Measurements from ENCODE around the gene ALKBH5.

DNA sequence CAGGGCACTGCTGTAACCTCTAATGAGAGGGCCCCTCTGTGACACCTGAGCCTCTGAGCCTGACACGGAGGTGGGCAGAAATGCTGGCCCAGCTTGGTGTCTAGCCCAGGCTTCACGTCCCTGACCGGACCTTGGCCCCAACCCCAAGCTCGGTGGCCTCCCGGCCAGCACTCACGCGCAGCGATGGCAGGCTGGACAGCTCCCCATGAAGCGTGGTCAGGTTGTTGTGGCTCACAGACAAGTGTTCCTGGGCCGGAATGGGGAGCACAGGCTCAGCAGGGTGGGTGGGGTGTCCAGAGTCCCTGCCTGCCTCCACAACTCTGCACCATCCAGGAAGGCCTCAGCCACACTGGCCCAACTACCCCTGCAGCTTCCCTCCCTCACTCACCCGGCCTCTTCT, 72.7 kb downstream of the ALKBH5 start:
- no peak for TF ChIP-seq FOXM1 (IDR thresholded peaks at IDR 0.05; ENCODE audit: low read depth)
- TF ChIP-seq, protein P1, sequence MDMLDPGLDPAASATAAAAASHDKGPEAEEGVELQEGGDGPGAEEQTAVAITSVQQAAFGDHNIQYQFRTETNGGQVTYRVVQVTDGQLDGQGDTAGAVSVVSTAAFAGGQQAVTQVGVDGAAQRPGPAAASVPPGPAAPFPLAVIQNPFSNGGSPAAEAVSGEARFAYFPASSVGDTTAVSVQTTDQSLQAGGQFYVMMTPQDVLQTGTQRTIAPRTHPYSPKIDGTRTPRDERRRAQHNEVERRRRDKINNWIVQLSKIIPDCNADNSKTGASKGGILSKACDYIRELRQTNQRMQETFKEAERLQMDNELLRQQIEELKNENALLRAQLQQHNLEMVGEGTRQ (IDR thresholded peaks at IDR 0.05; ENCODE audit: borderline replicate concordance, low read depth, low read length) = no peak
- no peak for TF ChIP-seq GATA2 (CRISPR knock-in tag; IDR thresholded peaks at IDR 0.05)
- no peak for TF ChIP-seq RCOR1 (IDR thresholded peaks at IDR 0.05; ENCODE audit: low read length)
- TF ChIP-seq, protein P2, sequence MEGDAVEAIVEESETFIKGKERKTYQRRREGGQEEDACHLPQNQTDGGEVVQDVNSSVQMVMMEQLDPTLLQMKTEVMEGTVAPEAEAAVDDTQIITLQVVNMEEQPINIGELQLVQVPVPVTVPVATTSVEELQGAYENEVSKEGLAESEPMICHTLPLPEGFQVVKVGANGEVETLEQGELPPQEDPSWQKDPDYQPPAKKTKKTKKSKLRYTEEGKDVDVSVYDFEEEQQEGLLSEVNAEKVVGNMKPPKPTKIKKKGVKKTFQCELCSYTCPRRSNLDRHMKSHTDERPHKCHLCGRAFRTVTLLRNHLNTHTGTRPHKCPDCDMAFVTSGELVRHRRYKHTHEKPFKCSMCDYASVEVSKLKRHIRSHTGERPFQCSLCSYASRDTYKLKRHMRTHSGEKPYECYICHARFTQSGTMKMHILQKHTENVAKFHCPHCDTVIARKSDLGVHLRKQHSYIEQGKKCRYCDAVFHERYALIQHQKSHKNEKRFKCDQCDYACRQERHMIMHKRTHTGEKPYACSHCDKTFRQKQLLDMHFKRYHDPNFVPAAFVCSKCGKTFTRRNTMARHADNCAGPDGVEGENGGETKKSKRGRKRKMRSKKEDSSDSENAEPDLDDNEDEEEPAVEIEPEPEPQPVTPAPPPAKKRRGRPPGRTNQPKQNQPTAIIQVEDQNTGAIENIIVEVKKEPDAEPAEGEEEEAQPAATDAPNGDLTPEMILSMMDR (IDR thresholded peaks at IDR 0.05) = no peak
- TF ChIP-seq POLR2AphosphoS5 (IDR thresholded peaks at IDR 0.05; ENCODE audit: low read depth, low read length) = no peak
- TF ChIP-seq SIN3A (IDR thresholded peaks at IDR 0.05; ENCODE audit: borderline replicate concordance, low read depth, low read length) = no peak
- TF ChIP-seq, protein P3, sequence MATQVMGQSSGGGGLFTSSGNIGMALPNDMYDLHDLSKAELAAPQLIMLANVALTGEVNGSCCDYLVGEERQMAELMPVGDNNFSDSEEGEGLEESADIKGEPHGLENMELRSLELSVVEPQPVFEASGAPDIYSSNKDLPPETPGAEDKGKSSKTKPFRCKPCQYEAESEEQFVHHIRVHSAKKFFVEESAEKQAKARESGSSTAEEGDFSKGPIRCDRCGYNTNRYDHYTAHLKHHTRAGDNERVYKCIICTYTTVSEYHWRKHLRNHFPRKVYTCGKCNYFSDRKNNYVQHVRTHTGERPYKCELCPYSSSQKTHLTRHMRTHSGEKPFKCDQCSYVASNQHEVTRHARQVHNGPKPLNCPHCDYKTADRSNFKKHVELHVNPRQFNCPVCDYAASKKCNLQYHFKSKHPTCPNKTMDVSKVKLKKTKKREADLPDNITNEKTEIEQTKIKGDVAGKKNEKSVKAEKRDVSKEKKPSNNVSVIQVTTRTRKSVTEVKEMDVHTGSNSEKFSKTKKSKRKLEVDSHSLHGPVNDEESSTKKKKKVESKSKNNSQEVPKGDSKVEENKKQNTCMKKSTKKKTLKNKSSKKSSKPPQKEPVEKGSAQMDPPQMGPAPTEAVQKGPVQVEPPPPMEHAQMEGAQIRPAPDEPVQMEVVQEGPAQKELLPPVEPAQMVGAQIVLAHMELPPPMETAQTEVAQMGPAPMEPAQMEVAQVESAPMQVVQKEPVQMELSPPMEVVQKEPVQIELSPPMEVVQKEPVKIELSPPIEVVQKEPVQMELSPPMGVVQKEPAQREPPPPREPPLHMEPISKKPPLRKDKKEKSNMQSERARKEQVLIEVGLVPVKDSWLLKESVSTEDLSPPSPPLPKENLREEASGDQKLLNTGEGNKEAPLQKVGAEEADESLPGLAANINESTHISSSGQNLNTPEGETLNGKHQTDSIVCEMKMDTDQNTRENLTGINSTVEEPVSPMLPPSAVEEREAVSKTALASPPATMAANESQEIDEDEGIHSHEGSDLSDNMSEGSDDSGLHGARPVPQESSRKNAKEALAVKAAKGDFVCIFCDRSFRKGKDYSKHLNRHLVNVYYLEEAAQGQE (IDR thresholded peaks at IDR 0.05; ENCODE audit: low read depth, low read length) = peak; percentile 39; the same call in 1 of the 2 replicates
- TF ChIP-seq ELF1 (IDR thresholded peaks at IDR 0.05) = no peak
- TF ChIP-seq, protein P4, sequence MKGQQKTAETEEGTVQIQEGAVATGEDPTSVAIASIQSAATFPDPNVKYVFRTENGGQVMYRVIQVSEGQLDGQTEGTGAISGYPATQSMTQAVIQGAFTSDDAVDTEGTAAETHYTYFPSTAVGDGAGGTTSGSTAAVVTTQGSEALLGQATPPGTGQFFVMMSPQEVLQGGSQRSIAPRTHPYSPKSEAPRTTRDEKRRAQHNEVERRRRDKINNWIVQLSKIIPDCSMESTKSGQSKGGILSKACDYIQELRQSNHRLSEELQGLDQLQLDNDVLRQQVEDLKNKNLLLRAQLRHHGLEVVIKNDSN (IDR thresholded peaks at IDR 0.05; ENCODE audit: borderline replicate concordance, low read depth) = no peak
- TF ChIP-seq JUND (IDR thresholded peaks at IDR 0.05) = no peak
- TF ChIP-seq MXI1 (IDR thresholded peaks at IDR 0.05; ENCODE audit: low read depth, low read length) = no peak
